H9 (cell line): ENCODE measurements around the gene TSSK6. TPM values are rescaled to one million over a fixed set of nuclear protein-coding genes. Genes with fewer than 3 reads are reported as not detected.

ENCODE experiments used
- DNase-seq: peaks from one replicate; pipeline ENCODE4 v3.0.0-alpha.2; 2017
- H2AFZ ChIP-seq: one replicate; pipeline ENCODE4 v1.6.1; 2013; ENCODE audit warnings: mild to moderate bottlenecking, low read length, control low read depth, moderate library complexity
- H2AK5ac ChIP-seq: 2 replicates; pipeline ENCODE4 v1.6.1; 2013; ENCODE audit warnings: low read length, control low read depth, mixed read lengths; ENCODE audit not compliant: insufficient read length
- H2BK120ac ChIP-seq: one replicate; pipeline ENCODE4 v1.6.1; 2013; ENCODE audit warnings: low read depth, mild to moderate bottlenecking, low read length, control low read depth, inconsistent platforms; ENCODE audit not compliant: poor library complexity, severe bottlenecking
- H2BK12ac ChIP-seq: 2 replicates; pipeline ENCODE4 v1.6.1; 2013; ENCODE audit warnings: low read length, control low read depth, mixed read lengths, low read depth; ENCODE audit not compliant: insufficient read length
- H2BK15ac ChIP-seq: 2 replicates; pipeline ENCODE4 v1.6.1; 2013; ENCODE audit warnings: low read depth, low read length, control low read depth
- H2BK20ac ChIP-seq: one replicate; pipeline ENCODE4 v1.6.1; 2013; ENCODE audit warnings: low read depth, mild to moderate bottlenecking, low read length, control low read depth, inconsistent platforms; ENCODE audit not compliant: poor library complexity, severe bottlenecking
- H2BK5ac ChIP-seq: 2 replicates; pipeline ENCODE4 v1.6.1; 2013; ENCODE audit warnings: low read length, control low read depth, mixed read lengths; ENCODE audit not compliant: insufficient read length
- H3K14ac ChIP-seq: 2 replicates; pipeline ENCODE4 v1.6.1; 2013; ENCODE audit warnings: low read length, control low read depth; ENCODE audit not compliant: insufficient read depth
- H3K18ac ChIP-seq: 2 replicates; pipeline ENCODE4 v1.6.1; 2013; ENCODE audit warnings: low read depth, mild to moderate bottlenecking, mixed read lengths, low read length, control low read depth; ENCODE audit not compliant: insufficient read length
- H3K23ac ChIP-seq: 2 replicates; pipeline ENCODE4 v1.6.1; 2013; ENCODE audit warnings: low read length, control low read depth, mixed read lengths, low read depth; ENCODE audit not compliant: insufficient read length
- H3K23me2 ChIP-seq: 2 replicates; pipeline ENCODE4 v1.6.1; 2013; ENCODE audit warnings: low read depth, mild to moderate bottlenecking, mixed read lengths, low read length, control low read depth; ENCODE audit not compliant: insufficient read length, poor library complexity, severe bottlenecking
- H3K27ac ChIP-seq: 2 replicates; pipeline ENCODE4 v1.5.1; 2013; ENCODE audit warnings: low read length, control low read depth, mixed read lengths, low read depth; ENCODE audit not compliant: insufficient read length
- H3K27me3 ChIP-seq: 2 replicates; pipeline ENCODE4 v1.6.1; 2013; ENCODE audit warnings: low read length, control low read depth, inconsistent platforms; ENCODE audit not compliant: insufficient read depth
- H3K4ac ChIP-seq: 2 replicates; pipeline ENCODE4 v1.6.1; 2013; ENCODE audit warnings: low read depth, mild to moderate bottlenecking, control low read depth, inconsistent platforms, low read length, moderate library complexity
- H3K4me1 ChIP-seq: 2 replicates; pipeline ENCODE4 v1.6.1; 2013; ENCODE audit warnings: low read length, control low read depth, inconsistent platforms; ENCODE audit not compliant: insufficient read depth
- H3K4me2 ChIP-seq: 2 replicates; pipeline ENCODE4 v1.6.1; 2013; ENCODE audit warnings: low read length, control low read depth, mixed read lengths; ENCODE audit not compliant: insufficient read length, insufficient read depth
- H3K56ac ChIP-seq: 2 replicates; pipeline ENCODE4 v1.6.1; 2013; ENCODE audit warnings: low read depth, mild to moderate bottlenecking, mixed read lengths, low read length, control low read depth; ENCODE audit not compliant: insufficient read length
- H3K79me1 ChIP-seq: 2 replicates; pipeline ENCODE4 v1.6.1; 2013; ENCODE audit warnings: low read depth, mild to moderate bottlenecking, moderate library complexity, low read length, control low read depth, inconsistent platforms; ENCODE audit not compliant: insufficient read depth, poor library complexity, severe bottlenecking
- H3K79me2 ChIP-seq: 2 replicates; pipeline ENCODE4 v1.6.1; 2013; ENCODE audit warnings: low read length, control low read depth, inconsistent platforms; ENCODE audit not compliant: insufficient read depth
- H3K9ac ChIP-seq: 2 replicates; pipeline ENCODE4 v1.6.1; 2013; ENCODE audit warnings: low read length, control low read depth, mixed read lengths; ENCODE audit not compliant: insufficient read length; ENCODE audit errors: extremely low read depth
- H3K9me3 ChIP-seq: one replicate; pipeline ENCODE4 v1.6.1; 2013; ENCODE audit warnings: low read depth, low read length, inconsistent platforms; ENCODE audit not compliant: control insufficient read depth
- H3T11ph ChIP-seq: one replicate; pipeline ENCODE4 v1.6.1; 2013; ENCODE audit warnings: mild to moderate bottlenecking, low read length, control low read depth, inconsistent platforms
- H4K20me1 ChIP-seq: one replicate; pipeline ENCODE4 v1.6.1; 2013; ENCODE audit not compliant: control insufficient read depth, insufficient read length, insufficient read depth
- H4K5ac ChIP-seq: 2 replicates; pipeline ENCODE4 v1.6.1; 2013; ENCODE audit warnings: low read depth, mild to moderate bottlenecking, mixed read lengths, low read length, control low read depth; ENCODE audit not compliant: insufficient read length
- H4K8ac ChIP-seq: replicated peaks from 2 replicates; pipeline ENCODE4 v1.6.1; 2013; ENCODE audit warnings: low read length, control low read depth, mixed read lengths, low read depth; ENCODE audit not compliant: insufficient read length
- H4K91ac ChIP-seq: 2 replicates; pipeline ENCODE4 v1.6.1; 2013; ENCODE audit warnings: low read depth, mild to moderate bottlenecking, moderate library complexity, mixed read lengths, low read length, control low read depth; ENCODE audit not compliant: insufficient read length
- H3K27ac Mint-ChIP-seq, 3 experiments: 2 replicates in 2 of 3; 3 replicates in 1 of 3; pipeline ENCODE4 v1.8.0; 2020 to 2021; ENCODE audit warnings: mixed read lengths in 3 of 3, mild to moderate bottlenecking in 1 of 3, moderate library complexity in 1 of 3
- H3K27me3 Mint-ChIP-seq: 2 replicates; pipeline ENCODE4 v1.8.0; 2021; ENCODE audit warnings: low read depth, mild to moderate bottlenecking, moderate library complexity, mixed read lengths
- H3K36me3 Mint-ChIP-seq, 3 experiments: 2 replicates in 2 of 3; 3 replicates in 1 of 3; pipeline ENCODE4 v1.8.0; 2020 to 2021; ENCODE audit warnings: low read depth in 3 of 3, mixed read lengths in 3 of 3; ENCODE audit not compliant: insufficient read depth in 1 of 3
- H3K4me1 Mint-ChIP-seq, 2 experiments: 2 replicates each; pipeline ENCODE4 v1.8.0; 2020; ENCODE audit warnings: mixed read lengths in 2 of 2
- H3K4me3 Mint-ChIP-seq, 2 experiments: 2 replicates in 1 of 2; 3 replicates in 1 of 2; pipeline ENCODE4 v1.8.0; 2020 to 2021; ENCODE audit warnings: mild to moderate bottlenecking in 2 of 2, mixed read lengths in 2 of 2, moderate library complexity in 1 of 2
- H3K9me3 Mint-ChIP-seq, 2 experiments: 2 replicates in 1 of 2; 3 replicates in 1 of 2; pipeline ENCODE4 v1.8.0; 2020; ENCODE audit warnings: mild to moderate bottlenecking in 2 of 2, mixed read lengths in 2 of 2, moderate library complexity in 1 of 2
- CTCF ChIP-seq: fragments of 200-600 bp; sonication (generic); conservative IDR thresholded peaks from 3 replicates; pipeline ENCODE4 v1.8.0; 2021; ENCODE audit warnings: antibody characterized with exemption, mild to moderate bottlenecking
- WGBS: extraction: QIAGEN DNeasy Blood & Tissue Kit; methylation state at CpG from one replicate; pipeline ENCODE4 v1.1.7; 2013; ENCODE audit warnings: missing lambda C conversion rate, low lambda C conversion rate, mixed read lengths; ENCODE audit not compliant: insufficient read length; ENCODE audit errors: extremely low coverage; 5-methylcytosine and 5-hydroxymethylcytosine counted together
- total RNA-seq: library from RNA; stranded (reverse); gene quantifications from 2 replicates; pipeline ENCODE4 v1.2.1, GENCODE V29; 2021

TSSK6 gene
- total RNA-seq, 1 experiment from 2014 or later, result 2.6 TPM

- Histone ChIP-seq H3K18ac (no peak overlapping the region), H2BK5ac (no peak overlapping the region), H2AK5ac (no peak overlapping the region), H3K23ac (no peak overlapping the region), H3K27me3 (no peaks in the 10 kb centered on the region), H3K4ac (no peak overlapping the region), H3K56ac (no peak overlapping the region), H2BK120ac (no peak overlapping the region), H2BK12ac (no peak overlapping the region), H3K9me3 (no peaks in the 10 kb centered on the region), H3K23me2 (no peaks in the 10 kb centered on the region), H4K8ac (no peak overlapping the region), H3K4me2 (no peak overlapping the region), H2BK15ac (no peak overlapping the region), H2BK20ac (no peak overlapping the region), H3T11ph (no peak overlapping the region), H4K20me1 (no peaks in the 10 kb centered on the region), H3K4me1 (no peaks in the 10 kb centered on the region), H3K9ac (no peak overlapping the region), H2AFZ (no peak overlapping the region), H3K27ac (no peak overlapping the region), H3K79me1 (no peaks in the 10 kb centered on the region), H4K5ac (no peak overlapping the region), H3K79me2 (no peaks in the 10 kb centered on the region), H3K14ac (no peak overlapping the region), H4K91ac (no peak overlapping the region)
- Mint-ChIP-seq H3K27me3 (no peaks in the 10 kb centered on the region; the same call in 1 of the 2 replicates), H3K27ac (peak overlapping the region in 1 of 3 experiments; percentile 51; a peak in 1 of 7 replicates), H3K4me3 (peak overlapping the region in 1 of 2 experiments; percentile 26; a peak in 1 of 5 replicates), H3K36me3 (peaks cover 41 to 93% (median 87%) of the 10 kb centered on the region in 3 experiments), H3K9me3 (no peaks in the 10 kb centered on the region), H3K4me1 (no peaks in the 10 kb centered on the region)
- TF ChIP-seq CTCF, result no peak
- WGBS, result no CpG with 5 or more reads among the region's 19 CpGs
- no peak for DNase-seq
Observed at GRCh38 chr19:19502281-19502680, 13.1 kb downstream of the TSSK6 start.
